Measurements from ENCODE around the gene KANK4.

KANK4 gene

GRCh38 chr1:62198781-62199125, 120.5 kb downstream of the KANK4 start:
- Histone ChIP-seq H3K4me3 (ENCODE audit: low read length, poor library complexity, severe bottlenecking) (no peak overlapping the region), H3K9me3 (ENCODE audit: insufficient read depth, low read depth, low read length) (no peaks in the 10 kb centered on the region), H4K20me1 (ENCODE audit: insufficient read depth, low read length, poor library complexity, severe bottlenecking) (no peaks in the 10 kb centered on the region), H3F3A (ENCODE audit: low read depth) (no peaks in the 10 kb centered on the region), H3K27me3 (ENCODE audit: insufficient read depth, low read length, poor library complexity, severe bottlenecking) (no peaks in the 10 kb centered on the region), H3K4me2 (ENCODE audit: low read depth, low read length, poor library complexity, severe bottlenecking) (no peak overlapping the region), H3K36me3 (ENCODE audit: insufficient read depth, low read length) (no peaks in the 10 kb centered on the region), H3K79me2 (ENCODE audit: insufficient read depth, low read length) (no peaks in the 10 kb centered on the region), H3K9me2 (replicated peaks; ENCODE audit: low read depth, low read length) (no peaks in the 10 kb centered on the region), H3K9ac (ENCODE audit: low read depth, low read length, poor library complexity, severe bottlenecking) (no peak overlapping the region), H2AFZ (ENCODE audit: low read length) (no peak overlapping the region), H3K4me1 (ENCODE audit: insufficient read depth, low read length, poor library complexity, severe bottlenecking) (no peaks in the 10 kb centered on the region)
- TF ChIP-seq EZH2phosphoT487 (IDR thresholded peaks at IDR 0.05; ENCODE audit: borderline replicate concordance) (no peak), CTCF (conservative IDR thresholded peaks at IDR 0.05; ENCODE audit: low read length) (no peak)

- H3K79me2 ChIP-seq (ENCODE audit: insufficient read depth, low read length) = no peaks in the 10 kb centered on the region
- H3K4me2 ChIP-seq (ENCODE audit: low read depth, low read length, poor library complexity, severe bottlenecking) = no peak overlapping the region
- no peaks in the 10 kb centered on the region for H3K4me1 ChIP-seq (ENCODE audit: insufficient read depth, low read length, poor library complexity, severe bottlenecking)
- H3F3A ChIP-seq (ENCODE audit: low read depth) = no peaks in the 10 kb centered on the region
- no peak overlapping the region for H3K4me3 ChIP-seq (ENCODE audit: low read length, poor library complexity, severe bottlenecking)
- H2AFZ ChIP-seq (ENCODE audit: low read length) = no peak overlapping the region
- H3K9me3 ChIP-seq (ENCODE audit: insufficient read depth, low read depth, low read length) = no peaks in the 10 kb centered on the region
- no peaks in the 10 kb centered on the region for H4K20me1 ChIP-seq (ENCODE audit: insufficient read depth, low read length, poor library complexity, severe bottlenecking)
- H3K9ac ChIP-seq (ENCODE audit: low read depth, low read length, poor library complexity, severe bottlenecking) = no peak overlapping the region
- H3K9me2 ChIP-seq (replicated peaks; ENCODE audit: low read depth, low read length) = no peaks in the 10 kb centered on the region
- H3K36me3 ChIP-seq (ENCODE audit: insufficient read depth, low read length) = no peaks in the 10 kb centered on the region
- TF ChIP-seq EZH2phosphoT487 (IDR thresholded peaks at IDR 0.05; ENCODE audit: borderline replicate concordance) = no peak
- TF ChIP-seq CTCF (conservative IDR thresholded peaks at IDR 0.05; ENCODE audit: low read length) = no peak
- H3K27me3 ChIP-seq (ENCODE audit: insufficient read depth, low read length, poor library complexity, severe bottlenecking) = no peaks in the 10 kb centered on the region
Observed at GRCh38 chr1:62198069-62198780, 121.0 kb downstream of the KANK4 start.

- H3K36me3 ChIP-seq (ENCODE audit: insufficient read depth, low read length) = no peaks in the 10 kb centered on the region
- no peak overlapping the region for H3K9ac ChIP-seq (ENCODE audit: low read depth, low read length, poor library complexity, severe bottlenecking)
- H3K79me2 ChIP-seq (ENCODE audit: insufficient read depth, low read length) = no peaks in the 10 kb centered on the region
- H3K27me3 ChIP-seq (ENCODE audit: insufficient read depth, low read length, poor library complexity, severe bottlenecking) = no peaks in the 10 kb centered on the region
- no peak overlapping the region for H3K4me2 ChIP-seq (ENCODE audit: low read depth, low read length, poor library complexity, severe bottlenecking)
- TF ChIP-seq EZH2phosphoT487 (IDR thresholded peaks at IDR 0.05; ENCODE audit: borderline replicate concordance) (no peak), CTCF (conservative IDR thresholded peaks at IDR 0.05; ENCODE audit: low read length) (no peak)
- no peak overlapping the region for H3K4me3 ChIP-seq (ENCODE audit: low read length, poor library complexity, severe bottlenecking)
- no peaks in the 10 kb centered on the region for H3K9me2 ChIP-seq (replicated peaks; ENCODE audit: low read depth, low read length)
- no peaks in the 10 kb centered on the region for H4K20me1 ChIP-seq (ENCODE audit: insufficient read depth, low read length, poor library complexity, severe bottlenecking)
- no peaks in the 10 kb centered on the region for H3K9me3 ChIP-seq (ENCODE audit: insufficient read depth, low read depth, low read length)
- no peaks in the 10 kb centered on the region for H3F3A ChIP-seq (ENCODE audit: low read depth)
- H3K4me1 ChIP-seq (ENCODE audit: insufficient read depth, low read length, poor library complexity, severe bottlenecking) = no peaks in the 10 kb centered on the region
- no peak overlapping the region for H2AFZ ChIP-seq (ENCODE audit: low read length)
Observed at GRCh38 chr1:62196086-62196690, 123.0 kb downstream of the KANK4 start.

All from Loucy (cell line).